Activated T-helper 1 cell treated with Interleukin-2 at 50 U/mL for 16 hours (primary cell): ENCODE results near the gene TP73.
"Not testable (repeated sequence)": the region's sequence is repeated elsewhere in the genome, so short reads cannot be mapped to it uniquely, and the experiment has no call there.

ENCODE experiments used
- DNase-seq: peaks from one replicate; pipeline ENCODE4 v3.0.0-alpha.2; 2020; ENCODE audit warnings: low read depth

TP73 gene

DNA sequence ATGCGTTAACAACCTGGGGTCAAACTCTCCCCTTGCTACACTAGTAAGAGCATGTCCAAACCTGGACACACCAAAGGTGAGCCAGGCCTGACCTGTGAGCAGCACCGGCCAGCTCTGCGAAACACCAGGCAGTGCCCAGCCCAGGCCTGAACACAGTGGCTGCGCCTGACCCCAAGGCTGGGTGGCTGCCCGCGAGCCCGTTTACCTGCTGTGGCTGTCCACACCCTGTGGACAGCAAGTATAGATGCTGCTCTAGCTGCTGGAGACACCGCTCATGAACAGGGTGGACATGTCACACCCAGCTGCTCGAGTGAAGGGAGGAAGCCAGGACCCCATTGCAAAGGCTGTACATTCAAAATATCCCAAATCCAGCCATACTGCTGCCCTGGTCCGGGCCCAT is 92.3 kb downstream of the TP73 start:
- no peak for DNase-seq

DNA sequence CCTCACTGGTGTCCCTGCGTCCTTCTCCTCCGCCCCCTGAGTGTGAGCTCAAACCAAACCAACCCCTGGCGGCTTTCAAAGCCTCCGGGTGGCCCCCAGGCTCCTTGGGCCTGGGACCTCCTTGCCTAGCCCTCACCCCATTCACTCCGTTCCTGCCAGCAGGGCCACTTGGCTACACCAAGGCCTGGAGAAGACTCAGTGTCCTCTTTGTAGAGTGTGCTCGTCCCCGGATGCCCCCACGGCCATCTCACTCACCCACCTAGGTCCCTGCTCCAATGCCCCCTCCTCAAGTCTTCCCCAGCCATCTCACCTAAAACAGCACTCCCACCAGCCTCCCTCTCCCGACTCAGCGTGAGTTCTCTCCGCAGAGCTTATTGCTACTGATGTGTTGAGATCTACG is 92.8 kb downstream of the TP73 start:
- no peak for DNase-seq

DNA sequence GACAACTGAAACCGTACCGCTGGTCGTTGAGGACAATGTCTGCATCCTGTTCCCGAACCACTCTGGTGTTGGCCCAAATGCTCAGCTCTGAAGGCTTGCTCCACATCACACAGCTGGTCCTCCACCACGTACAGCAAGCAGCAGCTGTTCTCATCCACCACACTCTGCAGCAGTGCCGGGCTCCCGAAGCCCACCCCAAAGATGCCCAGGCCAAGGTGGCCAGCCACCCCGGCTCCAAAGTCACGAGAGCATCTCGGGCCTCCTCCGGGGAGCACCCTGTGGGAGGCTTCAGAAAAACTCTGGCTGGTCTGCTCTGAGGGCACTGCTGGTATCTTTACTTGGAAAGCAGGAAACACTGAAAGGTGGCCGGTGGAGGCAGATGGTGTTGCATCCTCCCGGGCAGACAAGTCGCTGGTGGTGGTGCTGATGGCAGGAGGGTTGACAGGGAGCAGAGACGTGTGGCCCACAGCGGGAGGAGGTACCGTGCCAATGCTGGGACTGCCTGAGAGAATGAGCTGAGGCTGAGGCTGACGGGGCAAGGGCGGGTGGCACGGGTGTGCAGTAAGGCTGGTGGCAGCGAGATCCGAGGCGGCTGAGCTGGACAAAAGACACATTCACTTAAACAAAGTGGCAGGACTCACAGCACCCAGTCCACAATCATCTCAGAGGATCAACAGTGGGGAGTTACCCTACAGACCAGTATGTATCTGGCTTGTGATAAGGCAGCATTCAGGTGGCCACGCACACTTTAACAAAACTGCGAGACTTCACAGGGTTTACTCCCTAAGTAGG is 93.5 kb downstream of the TP73 start:
- no peak for DNase-seq

DNA sequence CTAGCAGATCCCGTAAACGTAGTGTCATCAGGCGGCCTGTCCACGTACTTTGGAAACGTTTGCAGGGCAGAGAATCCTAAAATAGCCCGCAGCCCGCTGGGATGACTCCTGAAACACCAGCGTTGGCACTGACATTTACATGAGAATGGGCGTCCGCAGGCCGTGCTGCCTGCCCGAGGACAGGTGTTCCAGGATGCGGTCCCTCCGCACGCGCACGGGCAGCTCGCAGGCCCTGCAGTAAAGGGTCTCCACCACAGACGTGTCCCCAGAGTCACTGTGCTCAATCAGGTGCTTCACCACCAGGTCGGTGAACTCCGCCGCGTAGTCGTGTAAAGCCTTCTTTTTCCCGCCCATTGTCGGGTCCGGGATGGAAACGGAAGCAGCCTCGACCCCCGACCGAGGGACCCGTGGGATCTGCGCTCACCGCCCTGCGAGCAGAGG is 94.1 kb downstream of the TP73 start:
- no peak for DNase-seq

DNA sequence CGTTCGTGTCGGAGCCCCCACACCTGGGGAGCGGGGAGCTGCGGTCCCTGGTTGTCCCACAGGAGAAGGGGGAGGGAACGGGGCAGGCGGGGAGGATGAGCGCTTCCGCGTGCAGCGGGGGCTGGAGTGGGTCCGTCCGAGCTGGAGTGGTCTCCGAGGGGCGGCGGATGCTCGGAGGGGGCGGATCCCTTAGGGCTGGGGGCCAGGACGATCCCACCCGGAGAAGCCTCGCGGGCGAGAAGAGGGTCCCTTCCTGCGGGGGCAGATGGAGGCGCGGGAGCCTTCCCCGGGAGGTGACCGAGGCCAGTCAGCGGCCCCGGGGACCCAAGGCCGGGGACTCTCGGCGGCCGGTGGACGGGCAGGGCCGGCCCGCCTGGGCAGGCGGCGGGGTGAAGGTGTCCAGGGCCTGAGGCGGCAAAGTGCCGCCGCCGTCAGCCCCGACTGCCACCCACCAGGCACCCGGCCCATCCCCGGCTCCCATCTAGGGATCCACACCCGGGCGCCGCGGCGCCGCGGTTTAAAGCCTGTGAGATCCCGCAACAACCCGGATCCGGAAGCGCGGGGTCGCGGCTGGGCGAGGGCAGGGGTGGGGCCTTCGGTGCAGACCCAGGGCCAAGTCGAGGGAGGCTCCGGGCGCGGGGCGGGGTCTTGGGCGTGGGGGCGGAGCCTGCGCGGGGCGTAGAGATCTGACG is 94.7 kb downstream of the TP73 start:
- peak; percentile 80 for DNase-seq

DNA sequence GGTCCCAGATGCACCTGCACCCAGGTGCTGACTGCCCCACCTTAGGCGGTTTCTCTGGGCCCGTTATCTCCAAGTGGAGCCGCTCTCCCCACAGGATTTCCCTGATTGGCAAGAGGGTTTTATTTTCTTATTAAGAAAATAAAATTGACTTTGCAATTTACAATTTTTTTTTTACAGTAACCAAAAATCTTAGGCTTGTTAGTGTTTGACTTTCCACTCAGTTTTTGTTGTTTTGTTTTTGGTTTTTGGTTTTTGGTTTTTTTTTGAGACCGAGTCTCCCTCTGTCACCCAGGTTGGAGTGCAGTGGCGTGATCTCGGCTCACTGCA is 95.2 kb downstream of the TP73 start:
- DNase-seq: no peak

DNA sequence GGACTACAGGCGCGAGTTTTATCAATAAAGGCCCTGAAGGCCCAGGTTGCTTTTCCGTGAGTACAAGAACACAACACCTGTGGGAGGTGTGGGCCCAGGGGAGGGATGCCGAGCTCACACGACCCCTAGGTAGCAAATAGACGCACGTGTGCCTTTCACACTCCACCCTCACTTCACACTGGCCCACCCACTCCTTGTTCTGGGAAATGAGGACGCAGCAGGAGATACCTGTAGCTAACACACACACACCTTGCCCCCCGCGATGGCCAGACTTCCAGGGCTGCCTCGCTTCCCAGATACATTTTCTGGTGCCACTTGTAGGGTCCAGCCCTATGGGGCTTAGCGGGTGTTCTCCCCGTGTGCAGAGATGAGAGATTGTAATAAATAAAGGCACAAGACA is 95.6 kb downstream of the TP73 start:
- DNase-seq: no peak

DNA sequence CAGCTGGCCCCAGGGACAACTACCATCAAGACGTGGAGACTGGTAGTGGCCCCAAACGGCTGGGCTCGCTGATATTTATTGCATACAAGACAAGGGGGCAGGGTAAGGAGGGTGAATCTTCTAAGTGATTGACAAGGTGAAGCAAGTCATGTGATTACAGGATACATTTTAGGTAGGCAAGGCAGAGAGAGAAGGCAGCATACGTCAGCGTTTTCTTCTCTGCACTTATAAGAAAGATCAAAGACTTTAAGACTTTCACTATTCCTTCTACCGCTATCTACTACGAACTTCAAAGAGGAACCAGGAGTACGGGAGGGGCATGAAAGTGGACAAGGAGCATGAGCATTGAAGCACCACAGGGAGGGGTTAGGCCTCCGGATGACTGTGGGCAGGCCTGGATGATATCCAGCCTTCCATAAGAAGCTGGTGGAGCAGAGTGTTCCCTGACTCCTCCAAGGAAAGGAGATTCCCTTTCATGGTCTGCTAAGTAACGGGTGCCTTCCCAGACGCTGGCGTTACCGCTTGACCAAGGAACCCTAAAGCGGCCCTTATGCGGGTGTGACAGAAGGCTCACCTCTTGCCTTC is 96.1 kb downstream of the TP73 start:
- not testable (repeated sequence) for DNase-seq

DNA sequence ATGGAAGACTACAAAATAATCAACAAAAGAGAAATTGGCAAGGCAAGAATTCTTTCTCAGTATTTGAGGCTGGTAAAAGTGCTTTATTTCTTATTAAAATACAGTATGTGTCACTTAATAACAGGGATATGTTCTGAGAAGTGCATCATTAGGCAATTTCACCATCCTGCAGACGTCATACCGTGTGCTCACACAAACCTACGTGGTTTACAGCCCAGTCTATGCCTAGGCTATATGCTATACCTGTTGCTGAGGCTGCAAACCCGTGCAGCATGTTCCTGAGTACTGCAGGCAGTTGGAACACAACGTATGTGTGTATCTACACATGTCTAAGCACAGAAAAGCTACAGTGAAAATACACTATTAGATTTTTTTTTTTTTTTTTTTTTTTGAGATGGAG is 97.2 kb downstream of the TP73 start:
- no peak for DNase-seq

DNA sequence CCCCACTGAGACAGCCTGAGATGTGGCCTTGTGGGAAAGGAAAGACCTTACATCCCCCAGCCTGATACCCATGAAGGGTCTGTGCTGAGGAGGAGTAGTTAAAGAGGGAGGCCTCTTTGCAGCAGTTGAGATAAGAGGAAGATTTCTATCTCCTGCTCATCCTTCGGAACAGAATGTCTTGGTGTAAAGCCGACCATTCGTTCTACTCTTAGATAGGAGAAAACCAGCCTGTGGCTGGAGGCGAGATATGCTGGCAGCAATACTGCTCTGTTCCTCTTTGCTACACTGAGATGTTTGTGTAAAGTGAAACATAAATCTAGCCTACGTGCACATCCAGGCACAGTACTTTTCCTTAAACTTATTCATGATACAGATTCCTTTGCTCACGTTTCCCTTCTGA is 98.4 kb downstream of the TP73 start:
- DNase-seq: no peak

DNA sequence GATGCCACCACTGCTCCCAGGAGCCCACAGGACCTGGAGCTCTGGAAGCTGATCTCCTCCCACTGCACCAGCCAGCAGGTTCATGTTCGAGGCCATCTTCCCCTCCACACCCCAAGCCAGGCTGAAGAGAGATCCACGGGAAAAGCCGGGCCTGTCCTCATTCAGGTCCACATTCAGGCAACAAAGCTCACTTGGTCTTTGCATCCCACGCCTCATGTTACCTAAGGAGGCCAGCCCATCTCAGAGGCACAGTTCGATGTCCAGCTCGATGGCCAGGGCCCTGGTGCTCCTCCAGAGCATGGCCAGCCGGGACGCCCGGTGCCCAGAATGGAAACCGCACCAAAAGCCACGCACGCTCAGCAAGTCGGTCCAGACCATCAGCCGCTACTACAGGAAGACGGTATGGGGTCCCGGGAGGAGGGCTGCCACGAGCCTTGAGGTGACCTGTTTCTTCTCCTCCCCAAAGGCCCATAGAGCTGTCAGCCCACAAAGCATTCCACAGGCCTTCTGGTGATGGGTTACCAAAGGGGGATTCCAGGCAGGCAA is 100.2 kb downstream of the TP73 start, which contains the start of gene CCDC27:
TSS of gene CCDC27 (plus strand) at position 51 of the 546 bp plus-strand sequence. CDS start at position 83, 32 bp downstream.
- DNase-seq: no peak

DNA sequence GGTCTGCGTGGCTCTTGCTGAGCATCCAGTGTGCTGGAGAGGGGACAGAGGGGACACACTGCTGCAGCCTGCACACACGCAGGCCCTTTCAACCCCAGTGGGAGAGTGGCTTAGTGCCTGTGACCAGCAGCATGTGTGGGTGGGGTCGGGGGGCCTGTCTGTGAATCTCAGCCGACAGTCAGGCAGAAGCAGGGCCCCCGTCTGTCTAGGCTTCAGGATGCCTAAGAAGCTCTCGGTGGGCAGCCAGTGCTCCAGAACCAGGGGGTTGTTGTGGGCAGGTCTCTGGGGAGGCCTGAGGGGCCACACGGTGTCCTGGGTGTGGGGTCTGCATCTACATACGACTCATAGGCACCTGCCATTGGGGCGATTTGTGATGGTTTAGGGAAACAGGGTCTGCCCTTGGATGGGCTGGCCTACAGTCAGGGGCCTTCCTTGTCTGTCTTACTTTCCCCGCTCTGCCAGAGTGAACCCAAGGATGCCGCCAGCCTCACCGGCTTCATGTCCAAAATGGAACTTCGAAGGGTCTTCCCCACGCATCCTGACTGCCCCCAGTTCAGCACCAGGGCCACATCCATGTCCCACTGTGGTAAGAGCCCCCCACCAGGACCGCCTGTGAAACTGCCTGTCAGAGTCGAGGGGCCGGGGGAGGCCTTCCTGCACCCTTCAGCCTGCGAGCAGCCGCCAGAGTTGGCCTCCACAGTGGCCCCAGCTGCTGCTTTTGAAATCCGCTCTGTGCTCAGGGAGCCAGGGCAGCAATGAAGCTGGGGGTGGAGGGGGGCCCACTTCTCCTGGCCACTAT is 101.5 kb downstream of the TP73 start:
- DNase-seq: no peak

DNA sequence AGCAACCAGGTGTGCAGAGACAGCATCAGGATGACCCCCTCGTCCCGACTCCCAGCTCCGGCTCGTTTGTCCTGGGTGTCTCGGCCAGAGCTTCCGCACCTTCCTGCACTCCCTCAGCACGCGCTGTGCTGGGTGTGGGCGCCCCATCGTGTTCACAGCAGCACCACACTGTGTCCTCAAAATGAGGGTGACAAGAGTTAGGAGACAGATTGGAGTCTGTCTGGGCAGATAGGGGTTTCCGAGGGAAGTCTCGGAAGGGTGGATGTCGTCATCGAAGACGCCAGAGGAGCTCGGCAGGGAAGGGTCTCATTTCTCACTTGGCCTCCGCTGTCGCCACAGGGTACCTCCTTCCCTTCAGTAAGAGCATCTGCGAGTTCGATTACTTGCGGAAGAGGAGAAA is 104.1 kb downstream of the TP73 start:
- no peak for DNase-seq

DNA sequence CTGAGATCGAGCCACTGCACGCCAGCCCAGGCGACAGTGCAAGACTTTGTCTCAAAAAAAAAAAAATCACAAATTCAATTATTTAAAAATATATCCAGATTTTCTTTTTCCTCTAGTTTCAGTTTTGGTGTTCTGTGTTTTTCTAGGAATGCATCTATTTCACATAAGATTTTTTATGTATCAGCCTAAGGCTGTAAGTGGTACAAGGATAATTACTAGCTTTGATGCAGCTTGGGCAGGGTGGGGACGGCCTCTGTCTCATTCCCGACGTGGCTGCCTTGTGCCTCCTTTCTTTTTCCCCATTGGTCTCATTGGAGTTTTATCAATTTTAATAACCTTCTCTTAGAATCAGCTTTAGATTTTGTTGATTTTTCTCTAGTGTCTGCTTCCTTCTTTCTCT is 106.8 kb downstream of the TP73 start:
- DNase-seq: no peak

DNA sequence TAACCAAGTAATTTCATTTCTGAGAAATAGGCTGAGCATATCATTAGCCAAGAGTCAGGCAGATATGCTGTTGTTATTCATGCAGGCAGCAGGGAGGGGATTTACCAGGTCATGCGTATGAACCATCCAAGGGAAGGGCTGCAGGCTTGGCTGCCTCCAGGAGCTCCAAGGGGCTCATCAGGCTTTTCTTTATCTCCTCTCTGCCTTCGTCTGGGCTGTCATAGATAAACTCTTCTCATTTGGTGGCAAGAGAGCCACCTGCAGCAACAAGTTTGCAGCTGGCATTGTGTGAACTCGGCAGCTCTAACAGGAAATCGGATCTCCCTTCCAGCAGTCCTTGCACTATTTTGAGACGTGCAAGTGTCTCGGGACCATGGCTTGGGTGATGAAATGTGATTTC is 107.5 kb downstream of the TP73 start:
- no peak for DNase-seq

DNA sequence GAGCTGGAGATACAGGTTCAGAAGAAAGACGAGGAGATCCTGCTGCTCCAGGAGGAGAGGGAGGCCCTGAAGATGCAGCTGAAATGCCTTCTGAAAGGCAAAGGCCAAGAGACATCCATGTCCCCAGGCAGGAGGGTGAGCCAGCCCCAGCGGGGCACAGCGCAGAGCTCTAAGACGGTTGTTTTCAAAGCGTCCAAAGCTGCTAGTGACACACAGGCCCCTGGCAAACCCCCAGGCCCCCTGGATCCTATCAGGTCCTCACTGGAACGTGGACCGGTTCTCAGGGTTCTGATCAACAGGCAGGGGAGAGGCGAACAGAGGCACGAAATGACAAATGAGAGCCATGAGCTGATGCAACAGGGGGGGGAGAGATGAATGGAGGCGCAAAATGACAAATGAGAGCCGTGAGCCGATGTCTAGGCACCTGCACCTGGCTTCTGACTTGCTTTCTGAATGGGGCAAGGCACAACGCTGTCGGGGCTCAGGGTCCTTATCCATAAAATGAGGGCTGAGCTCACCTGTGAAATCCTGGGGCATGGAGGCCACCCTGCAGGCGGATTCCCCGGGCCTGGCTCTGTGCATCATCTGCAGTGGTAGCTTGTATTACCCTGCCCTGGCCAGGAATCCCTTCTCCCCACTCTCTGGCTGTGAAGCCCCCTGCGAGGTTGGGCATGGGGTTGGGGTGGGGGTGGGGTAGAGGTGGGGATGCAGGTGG is 109.1 kb downstream of the TP73 start:
- DNase-seq: no peak

DNA sequence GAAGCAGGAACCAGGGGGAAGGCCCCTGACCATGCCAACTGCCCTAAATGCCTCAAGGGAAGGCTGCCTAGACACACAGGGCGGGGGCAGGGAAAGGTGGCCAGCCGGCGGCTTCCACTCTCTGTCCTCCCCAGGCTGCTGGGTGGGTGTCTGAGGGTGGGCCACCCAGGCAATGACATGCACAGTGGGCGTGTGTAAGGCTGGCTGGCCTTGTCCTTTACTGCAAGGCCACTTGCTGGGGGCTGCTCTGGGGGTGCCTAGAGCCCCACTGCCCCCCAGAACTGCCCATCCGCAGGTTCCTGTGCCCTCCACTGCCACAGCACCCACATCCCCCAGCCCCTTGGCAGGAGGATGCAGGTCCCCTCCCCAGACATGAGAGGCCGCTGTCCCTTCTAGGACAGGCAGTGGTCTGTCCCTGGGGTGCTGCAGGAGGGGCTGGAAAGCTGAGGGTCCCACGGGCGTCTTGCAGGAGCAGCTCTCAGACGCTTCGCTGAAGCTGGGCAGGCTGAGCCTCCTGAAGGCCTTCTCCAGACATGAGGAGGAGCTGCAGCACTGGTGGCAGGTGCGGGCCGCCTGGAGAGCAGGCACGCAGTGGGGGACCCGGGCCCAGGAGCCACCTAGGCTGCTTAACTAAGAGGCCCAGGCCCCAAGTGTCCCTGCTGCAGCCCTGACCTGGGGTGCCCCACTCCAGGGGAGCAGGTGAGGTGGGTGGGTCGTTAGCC is 110.0 kb downstream of the TP73 start:
- no peak for DNase-seq

DNA sequence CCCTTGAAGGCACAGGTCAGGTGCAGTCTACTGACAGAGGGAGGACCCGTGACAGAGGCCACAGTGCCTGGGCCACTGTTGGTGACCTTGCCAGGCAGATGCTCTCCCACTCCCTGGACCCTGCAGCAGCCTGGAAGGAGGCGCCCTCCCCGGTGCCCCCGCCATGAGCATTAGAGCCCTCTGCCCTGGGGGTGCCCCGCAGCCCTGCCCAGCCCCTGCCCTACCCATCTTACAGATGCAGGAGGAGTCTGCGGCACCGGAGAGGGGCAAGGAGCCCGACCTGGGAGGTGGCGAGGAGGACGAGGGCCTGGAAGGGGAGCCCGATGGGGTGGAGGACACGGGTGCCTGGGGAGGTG is 110.5 kb downstream of the TP73 start:
- DNase-seq: no peak

DNA sequence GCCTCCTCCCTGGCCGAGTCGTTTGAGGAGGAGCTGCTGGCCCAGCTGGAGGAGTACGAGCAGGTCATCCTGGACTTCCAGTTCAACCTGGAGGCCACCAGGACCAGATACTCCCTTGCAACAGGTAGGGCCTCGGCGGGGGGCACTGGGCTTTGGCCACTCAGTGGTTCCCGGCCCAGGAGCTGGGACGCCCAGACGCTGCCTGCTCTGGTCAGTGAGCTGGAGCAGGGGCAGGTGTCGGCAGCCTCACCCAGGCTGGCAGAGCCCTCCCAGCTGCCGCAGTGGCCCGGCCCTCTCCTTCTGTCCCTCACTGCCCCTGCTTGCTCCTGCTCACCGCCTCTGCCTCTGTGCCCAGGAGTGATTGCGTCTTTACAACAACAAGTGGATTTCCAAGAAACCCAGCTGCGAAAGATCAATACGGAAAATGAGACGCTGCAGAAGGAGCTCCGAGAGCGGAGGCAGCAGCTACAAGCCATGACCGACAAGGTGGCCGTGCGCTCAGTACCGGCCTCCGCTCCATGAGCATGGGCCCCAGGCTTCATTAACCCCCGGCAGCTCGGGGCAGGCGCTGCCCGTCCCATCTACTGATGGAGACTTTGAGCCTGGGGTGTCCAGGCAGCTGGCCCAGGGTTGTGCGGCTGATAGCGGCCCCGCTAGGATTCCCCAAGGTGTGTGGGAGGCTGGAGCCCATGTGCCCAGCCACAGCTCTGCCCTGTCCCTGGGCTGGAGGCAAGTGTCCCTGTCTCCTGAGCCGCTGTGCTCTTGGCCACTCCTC is 111.2 kb downstream of the TP73 start:
- no peak for DNase-seq

DNA sequence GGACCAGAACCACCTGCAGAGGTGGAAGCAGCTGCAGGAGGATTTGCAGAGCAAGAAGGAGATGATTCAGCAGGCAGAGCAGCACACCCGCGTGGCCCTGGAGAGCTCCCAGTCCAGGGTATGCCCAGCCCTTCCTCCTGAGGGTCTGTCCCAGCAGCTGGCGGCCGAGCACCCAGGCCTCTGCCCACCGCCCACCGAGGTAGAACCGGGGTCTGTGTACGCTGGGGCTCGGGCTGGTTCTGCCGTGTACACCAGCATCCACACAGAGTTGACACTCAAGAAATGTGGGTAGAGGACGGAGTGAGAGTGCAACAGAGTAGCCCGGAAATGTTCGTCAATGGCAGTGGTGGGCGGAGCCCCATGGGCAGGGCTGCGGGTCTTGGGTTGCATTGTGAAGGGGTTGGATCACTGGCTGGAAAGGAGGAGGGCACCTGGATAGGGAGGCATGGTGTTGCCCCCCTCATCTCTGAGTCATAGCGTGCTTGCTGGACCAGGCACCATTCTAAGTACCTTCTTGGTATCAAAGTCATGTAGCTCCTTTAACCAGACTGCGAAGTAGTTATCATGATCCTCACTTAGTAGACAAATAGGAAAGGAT is 115.1 kb downstream of the TP73 start:
- no peak for DNase-seq
